Heart left ventricle (tissue), 16 donors: ENCODE data around the gene BTRC. TPM values are rescaled to one million over a fixed set of nuclear protein-coding genes. Genes with fewer than 3 reads are reported as not detected.

Experiments used
- ATAC-seq, 4 donors: fragments of 200-7000 bp; cut with Tn5 transposase; one replicate each; pipeline ENCODE4 v1.9.1; 2020 to 2022; ENCODE audit warnings: moderate library complexity in 4 of 4, mild to moderate bottlenecking in 3 of 4, moderate number of reproducible peaks in 1 of 4
- DNase-seq, 5 donors: peaks; one replicate each; pipeline ENCODE4 v3.0.0-alpha.2; 2020
- H3K27ac ChIP-seq, 12 donors: fragments of 200-600 bp; sonication (generic) in 4 of 12; one replicate each; pipeline versions ENCODE4 v1.5.0 to v1.8.0; 2016 to 2022; ENCODE audit warnings: mild to moderate bottlenecking in 2 of 12
- H3K27me3 ChIP-seq, 9 donors: fragments of 200-600 bp; sonication (generic) in 2 of 9; one replicate each; pipeline versions ENCODE4 v1.5.1 to v1.8.0; 2016 to 2022; ENCODE audit warnings: mild to moderate bottlenecking in 3 of 9
- H3K36me3 ChIP-seq, 9 donors: fragments of 200-600 bp; sonication (generic) in 2 of 9; one replicate each; pipeline versions ENCODE4 v1.5.0 to v1.8.0; 2018 to 2022; ENCODE audit warnings: mild to moderate bottlenecking in 2 of 9
- H3K4me1 ChIP-seq, 12 donors: fragments of 200-600 bp; sonication (generic) in 4 of 12; one replicate each; pipeline versions ENCODE4 v1.5.0 to v1.8.0; 2016 to 2022; ENCODE audit warnings: mild to moderate bottlenecking in 3 of 12
- H3K4me3 ChIP-seq, 12 donors: fragments of 200-600 bp; sonication (generic) in 4 of 12; one replicate each; pipeline versions ENCODE4 v1.5.0 to v1.8.0; 2017 to 2022; ENCODE audit warnings: mild to moderate bottlenecking in 9 of 12, moderate library complexity in 4 of 12
- H3K9me3 ChIP-seq, 12 donors: fragments of 200-600 bp; sonication (generic) in 4 of 12; one replicate each; pipeline versions ENCODE4 v1.5.0 to v1.8.0; 2016 to 2022; ENCODE audit warnings: mild to moderate bottlenecking in 1 of 12
- CTCF ChIP-seq, 12 donors: fragments of 200-600 bp; sonication (generic) in 4 of 12; IDR thresholded peaks; one replicate each; pipeline versions ENCODE4 v1.5.0 to v1.8.0; 2018 to 2022; ENCODE audit warnings: antibody characterized with exemption in 12 of 12, mild to moderate bottlenecking in 5 of 12
- POLR2A ChIP-seq, 2 donors: fragments of 450-650 bp; IDR thresholded peaks; one replicate each; pipeline ENCODE4 v1.6.1; 2017; ENCODE audit warnings: antibody characterized with exemption in 2 of 2, mild to moderate bottlenecking in 2 of 2, moderate library complexity in 2 of 2
- WGBS, 4 donors: extraction: QIAGEN DNeasy Blood & Tissue Kit in 2 of 4; methylation state at CpG; one replicate each; pipeline versions ENCODE4 v1.1.5 to v1.1.7; 2013 to 2018; 5-methylcytosine and 5-hydroxymethylcytosine counted together
- intact Hi-C, 10 donors: fragments of 100-400 bp; cut with DNase I; formaldehyde crosslinking; loops; one replicate each; pipeline versions ENCODE4 v1.11.1 to v1.14.2; 2022
- polyA plus RNA-seq, 2 donors: library from polyadenylated mRNA; stranded (reverse); fragments of 200-250 nt; gene quantifications; one replicate each; pipeline ENCODE4 v1.2.3, GENCODE V29; 2013
- total RNA-seq, 9 donors: library from RNA; depleted of rRNA in 2 of 9; stranded (reverse); fragments of >200 nt in 2 of 9; fragmentation: NEBNext Ultra II Directional in 3 of 9; extraction: Animal tissue kit (Norgen Biotek cat#: 25700) in 3 of 9; gene quantifications; one replicate each; pipeline versions ENCODE4 v1.1.0 to v1.2.4, GENCODE V29; 2016 to 2023
- donor health status: ischemic (EF 13 %, LVEDD 7.1; RV severe dilation, severe dysfunction).
- donor health status: healthy with polysubstance abuse.
- donor health status: DM: no; HTN: yes; CAD: no.
- donor health status: DM: no; HTN: no; CAD: no.
- donor health status: ischemic (EF 25% LVEDD 6.9; RV normal size, moderate dysfunction).
- donor health status: ischemic (EF 25% LVEDD 5.7; RV mildly dilated, moderate dysfunction).
- donor health status: healthy.
- donor health status: DM: yes; HTN: yes; CAD: no.
- donor health status: ischemic (EF 35%, LVEDD 5.7; RV mildly dilated, moderate dysfunction).
- donor health status: nonischemic (EF 11% LVEDD 7.7; RV severe dilation, severe dysfunction).
- donor health status: DM: yes; HTN: yes; CAD: no.
- donor health status: PGD.
- donor health status: ischemic (EF 29% LVEDD 5.4; RV normal size, mild dysfunction).
- donor health status: nonischemic (EF 23%, LVEDD 6.1; RV moderate dilation, normal function).

BTRC gene
- total and polyA plus RNA-seq, 11 donors: 10.7 to 53.5 (median 32.1) TPM

GRCh38 chr10:101441541-101442455, 87.8 kb downstream of the BTRC start:
- H3K27ac ChIP-seq: no peak overlapping the region
- peak in 2 of 5 donors; percentile 10 to 25 for DNase-seq
- intact Hi-C loops: loop anchor here (1.0 to 10.0 kb wide), 8 partner anchors 87 to 229 kb away; partner anchors contain the start of gene BTRC (in 4 of the 10)
- peak; percentile 65 to 89 (median 86) for ATAC-seq
- no peaks in the 10 kb centered on the region for H3K36me3 ChIP-seq
- H3K9me3 ChIP-seq: no peaks in the 10 kb centered on the region
- no peak overlapping the region for H3K4me3 ChIP-seq
- no peaks in the 10 kb centered on the region for H3K27me3 ChIP-seq
- H3K4me1 ChIP-seq: peaks cover 0 to 29% (median 8%) of the 10 kb centered on the region in 12 donors
- WGBS, 4 donors: 65 to 74% (median 73%) methylated on average over 17 of the region's 17 CpGs
- no peak for TF ChIP-seq POLR2A (IDR thresholded peaks at IDR 0.05)
- peak; percentile 30 to 68 (median 55) for TF ChIP-seq CTCF (IDR thresholded peaks at IDR 0.05)

DNA sequence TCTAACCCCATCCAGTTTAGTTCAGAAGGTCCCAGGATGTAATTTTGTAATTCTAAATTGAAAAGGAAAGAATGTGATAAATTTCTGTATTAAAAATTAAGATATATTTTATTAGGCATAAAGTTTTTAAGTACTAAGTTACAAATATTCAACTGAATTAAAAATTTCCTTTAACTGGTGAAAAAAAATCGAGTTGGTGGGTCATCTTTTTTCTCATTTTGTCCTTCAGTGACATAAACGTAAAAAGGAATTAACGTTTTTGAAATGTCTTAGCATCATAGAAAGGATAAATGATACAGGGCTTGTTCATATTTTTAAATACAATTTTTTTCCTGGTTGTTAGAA, 88.5 kb downstream of the BTRC start:
- WGBS, 4 donors: 61 to 63% (median 62%) methylated on average over 3 of the region's 3 CpGs
- intact Hi-C loops: loop anchor here (1.0 to 10.0 kb wide), 8 partner anchors 88 to 230 kb away; partner anchors contain the start of gene BTRC (in 4 of the 10)
- DNase-seq (no peak), ATAC-seq (no peak)
- H3K9me3 ChIP-seq: no peaks in the 10 kb centered on the region
- no peak overlapping the region for H3K27ac ChIP-seq
- H3K4me3 ChIP-seq: no peak overlapping the region
- TF ChIP-seq POLR2A (IDR thresholded peaks at IDR 0.05) (no peak), CTCF (IDR thresholded peaks at IDR 0.05) (no peak)
- H3K36me3 ChIP-seq: no peaks in the 10 kb centered on the region
- H3K4me1 ChIP-seq: peaks cover 0 to 35% (median 11%) of the 10 kb centered on the region in 12 donors
- no peaks in the 10 kb centered on the region for H3K27me3 ChIP-seq

GRCh38 chr10:101444058-101444898, 90.3 kb downstream of the BTRC start:
- 75 to 89% (median 85%) methylated on average over 2 of the region's 2 CpGs for WGBS, 4 donors

More at GRCh38 chr10:101444058-101444898, 90.3 kb downstream of the BTRC start:
- TF ChIP-seq POLR2A (IDR thresholded peaks at IDR 0.05): no peak
- TF ChIP-seq CTCF (IDR thresholded peaks at IDR 0.05): peak in 6 of 12 donors; percentile 8 to 33 (median 22)
- Histone ChIP-seq H3K4me1 (peaks cover 0 to 38% (median 16%) of the 10 kb centered on the region in 12 donors), H3K4me3 (no peak overlapping the region), H3K9me3 (no peaks in the 10 kb centered on the region), H3K36me3 (no peaks in the 10 kb centered on the region), H3K27ac (no peak overlapping the region), H3K27me3 (no peaks in the 10 kb centered on the region)
- intact Hi-C loops: loop anchor here (5.0 to 10.0 kb wide), 6 partner anchors 89 to 232 kb away; partner anchors contain the start of gene BTRC (in 3 of the 10)
- DNase-seq: no peak
- no peak for ATAC-seq
